WTC11 (cell line): Measurements from ENCODE around the gene ZBTB16. TPM values are rescaled to one million over a fixed set of nuclear protein-coding genes. Genes with fewer than 3 reads are reported as not detected.
A peak's percentile ranks its signal among the peaks of the same experiment; 100 is the strongest.

ENCODE experiments used
- ATAC-seq: fragments of 200-7000 bp; cut with Tn5 transposase; 2 replicates; pipeline ENCODE4 v1.10.0; 2021; ENCODE audit warnings: mild to moderate bottlenecking, moderate library complexity
- CTCF ChIA-PET: fragments of 300-600 bp; sonication (Branson Sonifier 250); formaldehyde crosslinking; loops from one replicate; lab custom pipeline; 2021; ENCODE audit warnings: antibody characterized with exemption; lab: Charles Lee
- POLR2A ChIA-PET: fragments of 350-600 bp; sonication (Branson Sonifier 250); formaldehyde crosslinking; loops from one replicate; lab custom pipeline; 2021; ENCODE audit warnings: antibody characterized with exemption; lab: Charles Lee
- DNase-seq: peaks from one replicate; pipeline ENCODE4 v3.0.0; 2021; ENCODE audit warnings: low spot score
- H3K27ac Mint-ChIP-seq: 2 replicates; pipeline ENCODE4 v1.8.0; 2021; ENCODE audit warnings: mixed read lengths
- H3K27me3 Mint-ChIP-seq: 2 replicates; pipeline ENCODE4 v1.8.0; 2021; ENCODE audit warnings: low read depth, mild to moderate bottlenecking, moderate library complexity, mixed read lengths
- H3K36me3 Mint-ChIP-seq: 2 replicates; pipeline ENCODE4 v1.8.0; 2021; ENCODE audit warnings: mixed read lengths
- H3K4me1 Mint-ChIP-seq: 2 replicates; pipeline ENCODE4 v1.8.0; 2022; ENCODE audit warnings: mixed read lengths
- H3K4me3 Mint-ChIP-seq: 2 replicates; pipeline ENCODE4 v1.8.0; 2021; ENCODE audit warnings: mild to moderate bottlenecking, moderate library complexity, mixed read lengths
- H3K9me3 Mint-ChIP-seq: 2 replicates; pipeline ENCODE4 v1.8.0; 2021; ENCODE audit warnings: mixed read lengths
- CREM ChIP-seq: sonication (generic); formaldehyde crosslinking; IDR thresholded peaks from 2 replicates; pipeline ENCODE4 v1.8.1; 2022; ENCODE audit warnings: mild to moderate bottlenecking, missing genetic modification reagents, moderate library complexity
- ETV6 ChIP-seq: sonication (generic); formaldehyde crosslinking; IDR thresholded peaks from 2 replicates; pipeline ENCODE4 v1.8.1; 2022; ENCODE audit warnings: mild to moderate bottlenecking, missing genetic modification reagents
- GTF2I ChIP-seq: fragments of 250-450 bp; sonication (Bioruptor Pico); conservative IDR thresholded peaks from 2 replicates; pipeline ENCODE4 v1.4.0; 2021; ENCODE audit warnings: mild to moderate bottlenecking
- MXD4 ChIP-seq: fragments of 250-450 bp; sonication (Bioruptor Pico); IDR thresholded peaks from 2 replicates; pipeline ENCODE4 v1.8.0; 2021; ENCODE audit warnings: mild to moderate bottlenecking, moderate library complexity, borderline replicate concordance
- NFYB ChIP-seq: sonication (generic); formaldehyde crosslinking; conservative IDR thresholded peaks from 2 replicates; pipeline ENCODE4 v1.8.0; 2022; ENCODE audit warnings: low read depth, missing genetic modification reagents
- NR3C1 ChIP-seq: sonication (generic); formaldehyde crosslinking; conservative IDR thresholded peaks from 2 replicates; pipeline ENCODE4 v1.8.1; 2023; ENCODE audit warnings: low read depth, mild to moderate bottlenecking, missing genetic modification reagents
- RELA ChIP-seq: sonication (generic); formaldehyde crosslinking; IDR thresholded peaks from 2 replicates; pipeline ENCODE4 v1.8.1; 2022; ENCODE audit warnings: missing genetic modification reagents, mild to moderate bottlenecking, borderline replicate concordance
- RORB ChIP-seq: fragments of 250-450 bp; sonication (Bioruptor Pico); IDR thresholded peaks from 2 replicates; pipeline ENCODE4 v1.9.0; 2021; ENCODE audit warnings: mild to moderate bottlenecking
- SMAD3 ChIP-seq: sonication (generic); formaldehyde crosslinking; IDR thresholded peaks from 2 replicates; pipeline ENCODE4 v1.8.0; 2022; ENCODE audit warnings: missing genetic modification reagents, mild to moderate bottlenecking, borderline replicate concordance
- SMAD4 ChIP-seq: sonication (generic); formaldehyde crosslinking; IDR thresholded peaks from 2 replicates; pipeline ENCODE4 v1.8.0; 2022; ENCODE audit warnings: mild to moderate bottlenecking, missing genetic modification reagents
- SP1 ChIP-seq: sonication (generic); formaldehyde crosslinking; conservative IDR thresholded peaks from 2 replicates; pipeline ENCODE4 v1.8.1; 2022; ENCODE audit warnings: missing genetic modification reagents
- TEAD1 ChIP-seq: sonication (generic); formaldehyde crosslinking; IDR thresholded peaks from 2 replicates; pipeline ENCODE4 v1.8.0; 2022; ENCODE audit warnings: mild to moderate bottlenecking, missing genetic modification reagents
- ZBTB43 ChIP-seq: sonication (generic); formaldehyde crosslinking; IDR thresholded peaks from 2 replicates; pipeline ENCODE4 v1.8.1; 2023; ENCODE audit warnings: mild to moderate bottlenecking, missing genetic modification reagents
- ZNF232 ChIP-seq: sonication (generic); formaldehyde crosslinking; IDR thresholded peaks from 2 replicates; pipeline ENCODE4 v1.8.0; 2022; ENCODE audit warnings: mild to moderate bottlenecking, missing genetic modification reagents
- ZNF263 ChIP-seq: sonication (generic); formaldehyde crosslinking; IDR thresholded peaks from 2 replicates; pipeline ENCODE4 v1.8.1; 2022; ENCODE audit warnings: low read depth, mild to moderate bottlenecking, moderate library complexity, missing genetic modification reagents
- ZNF281 ChIP-seq: sonication (generic); formaldehyde crosslinking; IDR thresholded peaks from 2 replicates; pipeline ENCODE4 v1.8.0; 2023; ENCODE audit warnings: mild to moderate bottlenecking, missing genetic modification reagents
- ZNF423 ChIP-seq: fragments of 250-450 bp; sonication (Bioruptor Pico); IDR thresholded peaks from 2 replicates; pipeline ENCODE4 v2.1.2; 2022; ENCODE audit warnings: mild to moderate bottlenecking, moderate library complexity
- ZNF671 ChIP-seq: fragments of 250-450 bp; sonication (Bioruptor Pico); IDR thresholded peaks from 2 replicates; pipeline ENCODE4 v1.8.0; 2021; ENCODE audit warnings: mild to moderate bottlenecking
- total RNA-seq: library from RNA; stranded (reverse); gene quantifications from 3 replicates; pipeline ENCODE4 v1.2.3, GENCODE V29; 2021
- TF ChIP-seq, protein P1 (sequence below): sonication (generic); formaldehyde crosslinking; IDR thresholded peaks from 2 replicates; pipeline ENCODE4 v1.8.0; 2023; ENCODE audit warnings: missing genetic modification reagents
- TF ChIP-seq, protein P2 (sequence below): fragments of 250-450 bp; sonication (Bioruptor Pico); IDR thresholded peaks from 2 replicates; pipeline ENCODE4 v1.9.0; 2021; ENCODE audit warnings: moderate library complexity, mild to moderate bottlenecking, inconsistent platforms, borderline replicate concordance
- TF ChIP-seq, protein P3 (sequence below): sonication (generic); formaldehyde crosslinking; IDR thresholded peaks from 2 replicates; pipeline ENCODE4 v1.8.1; 2023; ENCODE audit warnings: mild to moderate bottlenecking, missing genetic modification reagents, borderline replicate concordance
- TF ChIP-seq, protein P4 (sequence below): sonication (generic); formaldehyde crosslinking; IDR thresholded peaks from 2 replicates; pipeline ENCODE4 v1.8.0; 2022; ENCODE audit warnings: mild to moderate bottlenecking, missing genetic modification reagents
- TF ChIP-seq, protein P5 (sequence below): fragments of 250-450 bp; sonication (Bioruptor Pico); IDR thresholded peaks from 2 replicates; pipeline ENCODE4 v1.9.0; 2021; ENCODE audit warnings: mild to moderate bottlenecking

ZBTB16 gene
- total RNA-seq, 1 experiment from 2014 or later: 0.57 TPM

- TF ChIP-seq SMAD3 (CRISPR knock-in tag) (no peak), CREM (CRISPR knock-in tag) (0 out of 2 replicates have a peak, but pooled peaks have one; percentile 15), ZNF423 (peak; percentile 66), SMAD4 (CRISPR knock-in tag) (no peak), TEAD1 (CRISPR knock-in tag) (no peak), ZNF281 (CRISPR knock-in tag) (no peak), ZNF232 (CRISPR knock-in tag) (no peak), RORB (CRISPR knock-in tag) (no peak)
- TF ChIP-seq, protein P1, sequence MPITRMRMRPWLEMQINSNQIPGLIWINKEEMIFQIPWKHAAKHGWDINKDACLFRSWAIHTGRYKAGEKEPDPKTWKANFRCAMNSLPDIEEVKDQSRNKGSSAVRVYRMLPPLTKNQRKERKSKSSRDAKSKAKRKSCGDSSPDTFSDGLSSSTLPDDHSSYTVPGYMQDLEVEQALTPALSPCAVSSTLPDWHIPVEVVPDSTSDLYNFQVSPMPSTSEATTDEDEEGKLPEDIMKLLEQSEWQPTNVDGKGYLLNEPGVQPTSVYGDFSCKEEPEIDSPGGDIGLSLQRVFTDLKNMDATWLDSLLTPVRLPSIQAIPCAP: no peak
- TF ChIP-seq, protein P2, sequence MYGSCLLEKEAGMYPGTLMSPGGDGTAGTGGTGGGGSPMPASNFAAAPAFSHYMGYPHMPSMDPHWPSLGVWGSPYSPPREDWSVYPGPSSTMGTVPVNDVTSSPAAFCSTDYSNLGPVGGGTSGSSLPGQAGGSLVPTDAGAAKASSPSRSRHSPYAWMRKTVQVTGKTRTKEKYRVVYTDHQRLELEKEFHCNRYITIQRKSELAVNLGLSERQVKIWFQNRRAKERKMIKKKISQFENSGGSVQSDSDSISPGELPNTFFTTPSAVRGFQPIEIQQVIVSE (CRISPR knock-in tag): no peak
- peaks cover 12% of the 10 kb centered on the region; the same call in 1 of the 2 replicates for H3K27me3 Mint-ChIP-seq
- CTCF ChIA-PET: interaction anchor here (2.5 kb wide), 1 partner anchor 28 kb away, joined by 10 read pairs; no protein-coding TSS in a partner anchor
- POLR2A ChIA-PET: no interaction called here
- no peak overlapping the region for H3K27ac Mint-ChIP-seq
- no peaks in the 10 kb centered on the region for H3K9me3 Mint-ChIP-seq
- H3K36me3 Mint-ChIP-seq: no peaks in the 10 kb centered on the region
- H3K4me1 Mint-ChIP-seq: peaks cover 30% of the 10 kb centered on the region
- no peak overlapping the region for H3K4me3 Mint-ChIP-seq
- ATAC-seq: peak; percentile 36
- no peak for DNase-seq
Measured at GRCh38 chr11:114232400-114233059, 173.0 kb downstream of the ZBTB16 start.

GRCh38 chr11:114233755-114234154 lies 174.2 kb downstream of the ZBTB16 start:
- ATAC-seq (no peak), DNase-seq (no peak)
- no peak overlapping the region for H3K27ac Mint-ChIP-seq
- peaks cover 27% of the 10 kb centered on the region for H3K4me1 Mint-ChIP-seq
- ChIA-PET POLR2A (no interaction called here), CTCF (interaction anchor here (2.5 kb wide), 1 partner anchor 27 kb away, joined by 10 read pairs; no protein-coding TSS in a partner anchor)
- no peaks in the 10 kb centered on the region for H3K9me3 Mint-ChIP-seq
- no peaks in the 10 kb centered on the region for H3K36me3 Mint-ChIP-seq
- no peak overlapping the region for H3K4me3 Mint-ChIP-seq
- H3K27me3 Mint-ChIP-seq: peaks cover 12% of the 10 kb centered on the region; the same call in 1 of the 2 replicates
- TF ChIP-seq GTF2I (CRISPR knock-in tag): no peak
- TF ChIP-seq, protein P3, sequence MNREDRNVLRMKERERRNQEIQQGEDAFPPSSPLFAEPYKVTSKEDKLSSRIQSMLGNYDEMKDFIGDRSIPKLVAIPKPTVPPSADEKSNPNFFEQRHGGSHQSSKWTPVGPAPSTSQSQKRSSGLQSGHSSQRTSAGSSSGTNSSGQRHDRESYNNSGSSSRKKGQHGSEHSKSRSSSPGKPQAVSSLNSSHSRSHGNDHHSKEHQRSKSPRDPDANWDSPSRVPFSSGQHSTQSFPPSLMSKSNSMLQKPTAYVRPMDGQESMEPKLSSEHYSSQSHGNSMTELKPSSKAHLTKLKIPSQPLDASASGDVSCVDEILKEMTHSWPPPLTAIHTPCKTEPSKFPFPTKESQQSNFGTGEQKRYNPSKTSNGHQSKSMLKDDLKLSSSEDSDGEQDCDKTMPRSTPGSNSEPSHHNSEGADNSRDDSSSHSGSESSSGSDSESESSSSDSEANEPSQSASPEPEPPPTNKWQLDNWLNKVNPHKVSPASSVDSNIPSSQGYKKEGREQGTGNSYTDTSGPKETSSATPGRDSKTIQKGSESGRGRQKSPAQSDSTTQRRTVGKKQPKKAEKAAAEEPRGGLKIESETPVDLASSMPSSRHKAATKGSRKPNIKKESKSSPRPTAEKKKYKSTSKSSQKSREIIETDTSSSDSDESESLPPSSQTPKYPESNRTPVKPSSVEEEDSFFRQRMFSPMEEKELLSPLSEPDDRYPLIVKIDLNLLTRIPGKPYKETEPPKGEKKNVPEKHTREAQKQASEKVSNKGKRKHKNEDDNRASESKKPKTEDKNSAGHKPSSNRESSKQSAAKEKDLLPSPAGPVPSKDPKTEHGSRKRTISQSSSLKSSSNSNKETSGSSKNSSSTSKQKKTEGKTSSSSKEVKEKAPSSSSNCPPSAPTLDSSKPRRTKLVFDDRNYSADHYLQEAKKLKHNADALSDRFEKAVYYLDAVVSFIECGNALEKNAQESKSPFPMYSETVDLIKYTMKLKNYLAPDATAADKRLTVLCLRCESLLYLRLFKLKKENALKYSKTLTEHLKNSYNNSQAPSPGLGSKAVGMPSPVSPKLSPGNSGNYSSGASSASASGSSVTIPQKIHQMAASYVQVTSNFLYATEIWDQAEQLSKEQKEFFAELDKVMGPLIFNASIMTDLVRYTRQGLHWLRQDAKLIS (CRISPR knock-in tag): no peak
- no peak for TF ChIP-seq MXD4 (CRISPR knock-in tag)
- TF ChIP-seq SMAD4 (CRISPR knock-in tag): no peak
- TF ChIP-seq ZBTB43 (CRISPR knock-in tag): no peak
- no peak for TF ChIP-seq SP1 (CRISPR knock-in tag)
- no peak for TF ChIP-seq RORB (CRISPR knock-in tag)
- TF ChIP-seq ZNF263 (CRISPR knock-in tag): no peak
- TF ChIP-seq SMAD3 (CRISPR knock-in tag): no peak
- no peak for TF ChIP-seq ETV6 (CRISPR knock-in tag)
- no peak for TF ChIP-seq RELA
- TF ChIP-seq, protein P4, sequence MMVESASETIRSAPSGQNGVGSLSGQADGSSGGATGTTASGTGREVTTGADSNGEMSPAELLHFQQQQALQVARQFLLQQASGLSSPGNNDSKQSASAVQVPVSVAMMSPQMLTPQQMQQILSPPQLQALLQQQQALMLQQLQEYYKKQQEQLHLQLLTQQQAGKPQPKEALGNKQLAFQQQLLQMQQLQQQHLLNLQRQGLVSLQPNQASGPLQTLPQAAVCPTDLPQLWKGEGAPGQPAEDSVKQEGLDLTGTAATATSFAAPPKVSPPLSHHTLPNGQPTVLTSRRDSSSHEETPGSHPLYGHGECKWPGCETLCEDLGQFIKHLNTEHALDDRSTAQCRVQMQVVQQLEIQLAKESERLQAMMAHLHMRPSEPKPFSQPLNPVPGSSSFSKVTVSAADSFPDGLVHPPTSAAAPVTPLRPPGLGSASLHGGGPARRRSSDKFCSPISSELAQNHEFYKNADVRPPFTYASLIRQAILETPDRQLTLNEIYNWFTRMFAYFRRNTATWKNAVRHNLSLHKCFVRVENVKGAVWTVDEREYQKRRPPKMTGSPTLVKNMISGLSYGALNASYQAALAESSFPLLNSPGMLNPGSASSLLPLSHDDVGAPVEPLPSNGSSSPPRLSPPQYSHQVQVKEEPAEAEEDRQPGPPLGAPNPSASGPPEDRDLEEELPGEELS (CRISPR knock-in tag): no peak
- no peak for TF ChIP-seq NFYB (CRISPR knock-in tag)
- no peak for TF ChIP-seq TEAD1 (CRISPR knock-in tag)
- TF ChIP-seq, protein P5, sequence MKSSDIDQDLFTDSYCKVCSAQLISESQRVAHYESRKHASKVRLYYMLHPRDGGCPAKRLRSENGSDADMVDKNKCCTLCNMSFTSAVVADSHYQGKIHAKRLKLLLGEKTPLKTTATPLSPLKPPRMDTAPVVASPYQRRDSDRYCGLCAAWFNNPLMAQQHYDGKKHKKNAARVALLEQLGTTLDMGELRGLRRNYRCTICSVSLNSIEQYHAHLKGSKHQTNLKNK (CRISPR knock-in tag): no peak
- no peak for TF ChIP-seq NR3C1 (CRISPR knock-in tag)
- no peak for TF ChIP-seq ZNF671
